Suprapubic skin (tissue), 4 donors: Measurements from ENCODE around the gene DDX18.

Experiments used
- EP300 ChIP-seq: sonication (generic); formaldehyde crosslinking; IDR thresholded peaks from one replicate; pipeline ENCODE4 v1.6.1; 2017; ENCODE audit warnings: antibody characterized with exemption
- POLR2A ChIP-seq, 2 donors: fragments of 450-650 bp; IDR thresholded peaks; one replicate each; pipeline ENCODE4 v1.6.1; 2017; ENCODE audit warnings: antibody characterized with exemption in 2 of 2, mild to moderate bottlenecking in 2 of 2, moderate library complexity in 2 of 2
- POLR2AphosphoS5 ChIP-seq, 3 donors: sonication (generic); formaldehyde crosslinking; IDR thresholded peaks; one replicate each; pipeline ENCODE4 v1.6.1; 2017; ENCODE audit warnings: antibody characterized with exemption in 3 of 3
- TF ChIP-seq, protein P1 (sequence below), 2 donors: fragments of 200-600 bp in 1 of 2; fragments of 450-650 bp in 1 of 2; sonication (generic) in 1 of 2; IDR thresholded peaks; one replicate each; pipeline ENCODE4 v1.5.1; 2016 to 2019; ENCODE audit warnings: antibody characterized with exemption in 2 of 2, mild to moderate bottlenecking in 1 of 2, moderate library complexity in 1 of 2

DNA sequence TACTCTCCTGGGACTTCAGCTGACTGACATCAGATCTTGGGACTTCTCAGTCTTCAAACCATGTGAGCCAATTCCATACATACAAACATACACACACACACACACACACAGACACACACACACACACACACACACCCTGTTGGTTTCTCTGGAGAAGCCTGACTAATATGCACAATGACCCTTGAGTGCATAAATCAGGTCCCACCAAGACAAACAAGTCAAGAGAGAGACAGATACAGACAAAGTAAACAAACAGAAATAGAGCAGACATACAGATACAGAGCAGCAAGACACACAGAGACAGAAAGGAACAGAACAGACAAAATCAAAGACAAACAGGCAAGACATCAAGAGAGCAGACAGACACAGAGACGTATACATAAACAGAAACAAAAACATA is 43.8 kb upstream of the DDX18 start:
- TF ChIP-seq EP300 (no peak), POLR2A (IDR thresholded peaks at IDR 0.05) (no peak), POLR2AphosphoS5 (IDR thresholded peaks at IDR 0.05) (no peak)
- TF ChIP-seq, protein P1, sequence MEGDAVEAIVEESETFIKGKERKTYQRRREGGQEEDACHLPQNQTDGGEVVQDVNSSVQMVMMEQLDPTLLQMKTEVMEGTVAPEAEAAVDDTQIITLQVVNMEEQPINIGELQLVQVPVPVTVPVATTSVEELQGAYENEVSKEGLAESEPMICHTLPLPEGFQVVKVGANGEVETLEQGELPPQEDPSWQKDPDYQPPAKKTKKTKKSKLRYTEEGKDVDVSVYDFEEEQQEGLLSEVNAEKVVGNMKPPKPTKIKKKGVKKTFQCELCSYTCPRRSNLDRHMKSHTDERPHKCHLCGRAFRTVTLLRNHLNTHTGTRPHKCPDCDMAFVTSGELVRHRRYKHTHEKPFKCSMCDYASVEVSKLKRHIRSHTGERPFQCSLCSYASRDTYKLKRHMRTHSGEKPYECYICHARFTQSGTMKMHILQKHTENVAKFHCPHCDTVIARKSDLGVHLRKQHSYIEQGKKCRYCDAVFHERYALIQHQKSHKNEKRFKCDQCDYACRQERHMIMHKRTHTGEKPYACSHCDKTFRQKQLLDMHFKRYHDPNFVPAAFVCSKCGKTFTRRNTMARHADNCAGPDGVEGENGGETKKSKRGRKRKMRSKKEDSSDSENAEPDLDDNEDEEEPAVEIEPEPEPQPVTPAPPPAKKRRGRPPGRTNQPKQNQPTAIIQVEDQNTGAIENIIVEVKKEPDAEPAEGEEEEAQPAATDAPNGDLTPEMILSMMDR (IDR thresholded peaks at IDR 0.05) = no peak
